ENCODE data around the gene NCKAP5. TPM values are rescaled to one million over a fixed set of nuclear protein-coding genes. Genes with fewer than 3 reads are reported as not detected.
"Not testable (repeated sequence)": the region's sequence is repeated elsewhere in the genome, so short reads cannot be mapped to it uniquely, and the experiment has no call there.

NCKAP5 gene
- total and polyA plus RNA-seq, 2 experiments from 2014 or later: 0.65 to 0.86 TPM

- Histone ChIP-seq H3K9ac (no peak overlapping the region), H3K79me2 (ENCODE audit: insufficient read depth) (no peaks in the 10 kb centered on the region), H3K27ac (no peak overlapping the region), H3K36me3 (ENCODE audit: low read depth) (no peaks in the 10 kb centered on the region), H2AFZ (no peak overlapping the region), H3K9me2 (ENCODE audit: insufficient read depth) (no peaks in the 10 kb centered on the region), H3F3A (ENCODE audit: insufficient read depth) (no peaks in the 10 kb centered on the region), H3K9me3 (ENCODE audit: low read depth) (no peaks in the 10 kb centered on the region), H3K27me3 (replicated peaks; ENCODE audit: insufficient read depth) (no peaks in the 10 kb centered on the region), H3K4me2 (ENCODE audit: unreplicated experiment) (no peak overlapping the region), H3K4me3 (no peak overlapping the region), H3K4me1 (ENCODE audit: insufficient read depth) (no peaks in the 10 kb centered on the region), H4K20me1 (ENCODE audit: insufficient read depth) (no peaks in the 10 kb centered on the region)
- no peak for DNase-seq
- WGBS, 2 experiments (ENCODE audit: low coverage in 1 of 2, low lambda C conversion rate in 2 of 2, missing lambda C conversion rate in 2 of 2): 68 to 72% methylated on average over 2 of the region's 2 CpGs
- in situ Hi-C loops (cut with MboI): no loop called here
- TF ChIP-seq EZH2 (IDR thresholded peaks at IDR 0.05; ENCODE audit: insufficient read depth, poor library complexity, severe bottlenecking) (no peak), EZH2phosphoT487 (IDR thresholded peaks at IDR 0.05; ENCODE audit: insufficient read depth, low read depth) (no peak)
Observed at GRCh38 chr2:132716954-132717353, 851.3 kb downstream of the NCKAP5 start.

- Histone ChIP-seq H3K9ac (no peak overlapping the region), H3K27me3 (replicated peaks; ENCODE audit: insufficient read depth) (no peaks in the 10 kb centered on the region), H2AFZ (no peak overlapping the region), H3F3A (ENCODE audit: insufficient read depth) (no peaks in the 10 kb centered on the region), H3K9me2 (ENCODE audit: insufficient read depth) (no peaks in the 10 kb centered on the region), H3K4me1 (ENCODE audit: insufficient read depth) (no peaks in the 10 kb centered on the region), H3K4me3 (no peak overlapping the region), H3K79me2 (ENCODE audit: insufficient read depth) (no peaks in the 10 kb centered on the region), H3K27ac (no peak overlapping the region), H3K4me2 (ENCODE audit: unreplicated experiment) (no peak overlapping the region), H3K36me3 (ENCODE audit: low read depth) (no peaks in the 10 kb centered on the region), H4K20me1 (ENCODE audit: insufficient read depth) (no peaks in the 10 kb centered on the region), H3K9me3 (ENCODE audit: low read depth) (no peaks in the 10 kb centered on the region)
- DNase-seq: no peak
- TF ChIP-seq EZH2 (IDR thresholded peaks at IDR 0.05; ENCODE audit: insufficient read depth, poor library complexity, severe bottlenecking) (no peak), EZH2phosphoT487 (IDR thresholded peaks at IDR 0.05; ENCODE audit: insufficient read depth, low read depth) (no peak)
- 51 to 57% methylated on average over 7 of the region's 7 CpGs for WGBS, 2 experiments (ENCODE audit: low coverage in 1 of 2, low lambda C conversion rate in 2 of 2, missing lambda C conversion rate in 2 of 2)
- in situ Hi-C loops (cut with MboI): no loop called here
Observed at GRCh38 chr2:132715386-132716351, 852.6 kb downstream of the NCKAP5 start.

DNA sequence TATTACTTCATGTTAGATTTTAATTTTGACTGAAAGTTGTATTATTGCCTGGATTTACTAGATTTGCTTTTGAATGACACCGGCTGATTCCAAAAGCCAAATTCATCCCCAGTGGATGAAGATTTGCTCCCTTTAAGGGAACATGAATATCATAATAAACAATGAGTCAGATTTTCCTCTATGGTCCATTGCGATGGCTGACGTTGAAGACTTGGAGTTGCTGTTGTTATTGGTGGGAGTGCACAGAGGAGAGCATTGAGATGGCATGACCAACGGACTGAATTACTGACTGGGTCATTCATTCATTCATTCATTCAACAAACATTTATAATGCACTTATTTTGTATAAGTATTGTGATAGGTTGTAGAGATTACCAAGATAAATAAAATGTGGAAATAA, 864.9 kb downstream of the NCKAP5 start:
- no peak for DNase-seq
- in situ Hi-C loops (cut with MboI): no loop called here
- Histone ChIP-seq H3K4me2 (ENCODE audit: unreplicated experiment) (no peak overlapping the region), H3K79me2 (ENCODE audit: insufficient read depth) (no peaks in the 10 kb centered on the region), H2AFZ (no peak overlapping the region), H3K27me3 (replicated peaks; ENCODE audit: insufficient read depth) (no peaks in the 10 kb centered on the region), H3K4me1 (ENCODE audit: insufficient read depth) (peaks cover 6% of the 10 kb centered on the region; the same call in 1 of the 2 replicates), H3F3A (ENCODE audit: insufficient read depth) (no peaks in the 10 kb centered on the region), H3K4me3 (no peak overlapping the region), H3K9ac (no peak overlapping the region), H4K20me1 (ENCODE audit: insufficient read depth) (no peaks in the 10 kb centered on the region), H3K27ac (no peak overlapping the region), H3K36me3 (ENCODE audit: low read depth) (no peaks in the 10 kb centered on the region), H3K9me2 (ENCODE audit: insufficient read depth) (no peaks in the 10 kb centered on the region), H3K9me3 (ENCODE audit: low read depth) (no peaks in the 10 kb centered on the region)
- TF ChIP-seq EZH2phosphoT487 (IDR thresholded peaks at IDR 0.05; ENCODE audit: insufficient read depth, low read depth) (no peak), EZH2 (IDR thresholded peaks at IDR 0.05; ENCODE audit: insufficient read depth, poor library complexity, severe bottlenecking) (no peak)
- 66 to 71% methylated on average over 4 of the region's 4 CpGs for WGBS, 2 experiments (ENCODE audit: low coverage in 1 of 2, low lambda C conversion rate in 2 of 2, missing lambda C conversion rate in 2 of 2)

- DNase-seq: peak; percentile 67
- H3F3A ChIP-seq (ENCODE audit: insufficient read depth): no peaks in the 10 kb centered on the region
- in situ Hi-C loops (cut with MboI): no loop called here
- no peaks in the 10 kb centered on the region for H3K36me3 ChIP-seq (ENCODE audit: low read depth)
- no peak overlapping the region for H3K27ac ChIP-seq
- no peak overlapping the region for H3K4me3 ChIP-seq
- no peak overlapping the region for H2AFZ ChIP-seq
- no peaks in the 10 kb centered on the region for H3K9me3 ChIP-seq (ENCODE audit: low read depth)
- H4K20me1 ChIP-seq (ENCODE audit: insufficient read depth): no peaks in the 10 kb centered on the region
- no peaks in the 10 kb centered on the region for H3K9me2 ChIP-seq (ENCODE audit: insufficient read depth)
- peaks cover 6% of the 10 kb centered on the region; the same call in 1 of the 2 replicates for H3K4me1 ChIP-seq (ENCODE audit: insufficient read depth)
- WGBS, 2 experiments (ENCODE audit: low coverage in 1 of 2, low lambda C conversion rate in 2 of 2, missing lambda C conversion rate in 2 of 2): 57 to 68% methylated on average over 2 of the region's 2 CpGs
- no peak overlapping the region for H3K4me2 ChIP-seq (ENCODE audit: unreplicated experiment)
- no peak overlapping the region for H3K9ac ChIP-seq
- TF ChIP-seq EZH2phosphoT487 (IDR thresholded peaks at IDR 0.05; ENCODE audit: insufficient read depth, low read depth) (no peak), EZH2 (IDR thresholded peaks at IDR 0.05; ENCODE audit: insufficient read depth, poor library complexity, severe bottlenecking) (no peak)
- no peaks in the 10 kb centered on the region for H3K27me3 ChIP-seq (replicated peaks; ENCODE audit: insufficient read depth)
- no peaks in the 10 kb centered on the region for H3K79me2 ChIP-seq (ENCODE audit: insufficient read depth)
Observed at GRCh38 chr2:132701810-132702209, 866.5 kb downstream of the NCKAP5 start.

- H3F3A ChIP-seq (ENCODE audit: insufficient read depth); H3K9me3 ChIP-seq (ENCODE audit: low read depth); H3K9ac ChIP-seq; H3K79me2 ChIP-seq (ENCODE audit: insufficient read depth); H3K27ac ChIP-seq; H3K4me1 ChIP-seq (ENCODE audit: insufficient read depth); DNase-seq; H3K9me2 ChIP-seq (ENCODE audit: insufficient read depth); H3K4me2 ChIP-seq (ENCODE audit: unreplicated experiment); in situ Hi-C loops (cut with MboI); H3K4me3 ChIP-seq; H4K20me1 ChIP-seq (ENCODE audit: insufficient read depth); H3K27me3 ChIP-seq (replicated peaks; ENCODE audit: insufficient read depth); H3K36me3 ChIP-seq (ENCODE audit: low read depth); H2AFZ ChIP-seq: not testable (repeated sequence)
- WGBS, 2 experiments (ENCODE audit: low coverage in 1 of 2, low lambda C conversion rate in 2 of 2, missing lambda C conversion rate in 2 of 2): 62 to 67% methylated on average over 2 of the region's 2 CpGs
Observed at GRCh38 chr2:132699802-132700201, 868.5 kb downstream of the NCKAP5 start.

DNA sequence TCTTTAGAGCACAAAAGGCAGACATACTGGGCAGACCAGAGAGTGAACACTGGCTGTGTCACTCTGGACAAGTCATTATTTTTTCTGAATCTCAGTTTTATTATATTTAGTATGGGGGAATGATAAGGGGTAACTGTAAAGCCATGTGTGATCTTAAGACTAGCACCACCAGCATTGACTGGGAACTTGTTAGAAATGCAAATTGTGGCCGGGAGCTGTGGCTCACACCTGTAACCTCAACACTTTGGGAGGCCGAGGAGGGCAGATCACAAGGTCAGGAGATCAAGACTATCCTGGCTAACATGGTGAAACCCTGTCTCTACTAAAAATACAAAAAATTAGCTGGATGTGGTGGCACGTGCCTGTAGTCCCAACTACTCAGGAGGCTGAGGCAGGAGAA, 869.9 kb downstream of the NCKAP5 start:
- in situ Hi-C loops (cut with MboI); H2AFZ ChIP-seq; H3K27ac ChIP-seq; H4K20me1 ChIP-seq (ENCODE audit: insufficient read depth); H3K4me2 ChIP-seq (ENCODE audit: unreplicated experiment); H3F3A ChIP-seq (ENCODE audit: insufficient read depth); H3K9ac ChIP-seq; H3K79me2 ChIP-seq (ENCODE audit: insufficient read depth); H3K4me3 ChIP-seq; H3K9me2 ChIP-seq (ENCODE audit: insufficient read depth); H3K9me3 ChIP-seq (ENCODE audit: low read depth); H3K27me3 ChIP-seq (replicated peaks; ENCODE audit: insufficient read depth); H3K4me1 ChIP-seq (ENCODE audit: insufficient read depth); H3K36me3 ChIP-seq (ENCODE audit: low read depth); DNase-seq: not testable (repeated sequence)
- WGBS, 2 experiments (ENCODE audit: low coverage in 1 of 2, low lambda C conversion rate in 2 of 2, missing lambda C conversion rate in 2 of 2): 40 to 48% methylated on average over 3 of the region's 3 CpGs

Measured in GM23248 (cell line).